Endometrial microvascular endothelial cells (primary cell): ENCODE results near the gene CCDC188. TPM values are rescaled to one million over a fixed set of nuclear protein-coding genes. Genes with fewer than 3 reads are reported as not detected.

ENCODE experiments used
- in situ Hi-C: cut with HindIII; loops from 2 replicates; pipeline ENCODE4 v1.10.0; 2017; ENCODE audit warnings: low sequenced_read_pairs, low pct_unique_long_range_greater_than_20kb; ENCODE audit errors: inconsistent ontology term
- total RNA-seq: library from RNA; depleted of rRNA; stranded (reverse); fragments of >200 nt; gene quantifications from one replicate; pipeline ENCODE4 v1.2.3, GENCODE V29; 2015; ENCODE audit errors: inconsistent ontology term

CCDC188 gene
- total RNA-seq, 1 donor from 2014 or later, result 2.6 TPM

DNA sequence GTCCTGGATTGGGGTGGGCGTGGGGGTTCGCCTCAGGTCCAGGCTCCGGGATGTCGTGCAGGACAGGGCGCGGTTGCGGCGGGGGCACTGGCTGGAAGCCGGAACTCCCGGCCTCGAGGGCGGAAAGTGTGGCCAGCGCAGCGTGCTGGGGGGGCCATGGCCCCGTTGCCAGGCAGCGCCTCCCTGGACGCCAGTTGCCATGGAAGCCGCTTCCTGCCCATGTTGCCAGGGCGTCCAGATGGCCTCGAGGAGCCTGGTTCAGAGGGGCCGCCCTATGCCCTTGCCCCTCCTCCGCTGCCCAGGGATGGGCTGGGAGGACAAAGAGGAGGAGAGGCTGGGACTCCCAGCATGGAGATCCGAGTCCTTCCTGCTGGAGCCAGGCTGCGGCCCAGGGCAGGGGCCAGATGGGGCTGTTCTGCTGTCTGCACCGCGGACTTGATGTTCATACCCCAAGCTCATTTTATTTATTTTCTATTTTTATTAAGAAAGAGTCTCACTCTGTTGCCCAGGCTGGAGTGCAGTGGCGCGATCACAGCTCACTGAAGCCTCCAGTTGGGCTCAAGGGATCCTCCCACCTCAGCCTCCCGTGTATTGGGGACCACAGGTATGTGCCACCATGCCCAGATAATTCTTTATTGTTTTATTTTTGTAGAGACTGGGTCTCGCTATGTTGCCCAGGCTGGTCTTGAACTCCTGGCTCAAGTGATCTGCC lies 4.6 kb upstream of the CCDC188 start:
- in situ Hi-C loops, result no loop called here

DNA sequence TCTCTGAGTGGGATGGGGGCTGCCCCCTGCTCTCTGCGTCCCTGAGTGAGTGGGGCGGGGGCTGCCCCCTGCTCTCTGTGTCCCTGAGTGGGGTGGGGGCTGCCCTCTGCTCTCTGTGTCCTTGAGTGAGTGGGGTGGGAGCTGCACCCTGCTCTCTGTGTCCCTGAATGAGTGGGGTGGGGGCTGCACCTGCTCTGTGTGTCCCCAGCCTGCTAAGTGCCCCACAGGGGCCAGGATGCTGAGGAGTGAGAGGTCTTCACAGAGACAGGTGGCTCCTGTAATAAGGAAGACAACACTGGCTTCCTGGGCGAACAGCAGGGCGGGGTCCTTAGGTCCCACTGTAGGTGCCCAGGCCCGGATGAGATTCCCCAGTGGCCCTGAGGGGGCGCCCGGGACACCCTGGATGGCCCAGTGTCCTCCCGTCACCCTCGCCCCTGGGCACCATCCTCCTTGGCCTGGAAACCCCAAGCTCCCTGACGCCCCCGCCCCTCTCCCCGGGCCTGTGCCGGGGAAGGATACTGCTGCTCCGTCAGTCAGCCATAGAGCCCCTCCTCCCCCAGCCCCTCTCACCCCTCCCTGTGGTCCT lies 3.8 kb upstream of the CCDC188 start:
- in situ Hi-C loops, result no loop called here

DNA sequence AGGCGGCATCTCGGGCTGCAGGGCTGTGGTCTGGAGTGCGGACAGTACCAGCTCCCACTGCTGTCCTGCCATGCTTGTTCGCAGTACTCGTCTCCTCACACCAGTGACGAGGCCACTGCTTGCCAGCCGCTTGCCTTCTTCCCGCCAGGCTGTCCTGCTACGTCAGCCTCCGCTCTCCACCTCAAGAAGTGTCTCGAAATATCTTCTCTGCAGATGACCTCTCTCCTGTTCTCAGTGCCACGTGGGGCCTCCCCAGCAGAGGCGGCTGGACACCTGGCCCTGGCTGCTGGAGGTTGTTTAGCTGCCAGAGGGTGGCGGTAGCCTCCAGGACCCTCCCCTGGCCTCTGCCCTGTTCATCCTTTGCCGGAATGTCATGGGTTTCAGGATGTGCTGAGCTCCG lies 3.1 kb upstream of the CCDC188 start:
- in situ Hi-C loops, result no loop called here

DNA sequence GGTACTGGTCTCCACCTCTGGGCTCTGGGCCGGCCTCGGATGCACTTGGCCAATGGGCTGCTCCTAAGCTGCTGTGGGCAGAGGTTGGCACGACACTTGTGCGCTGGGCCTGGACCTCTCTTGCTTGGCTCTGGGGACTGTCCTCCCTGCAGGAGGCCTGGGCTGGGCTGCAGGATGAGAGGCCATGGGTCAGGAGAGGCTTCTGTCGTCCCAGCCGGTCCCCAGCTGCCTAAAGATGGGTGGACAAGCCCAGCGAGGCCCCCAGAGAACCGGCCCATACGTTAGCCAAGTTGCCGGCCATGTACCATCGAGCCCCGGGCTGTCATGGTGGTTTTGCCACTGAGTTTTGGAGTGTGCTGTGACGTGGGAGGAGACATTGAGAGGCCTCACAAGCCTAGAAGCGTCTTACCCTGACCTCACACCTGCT lies 1.6 kb upstream of the CCDC188 start:
- in situ Hi-C loops, result no loop called here

DNA sequence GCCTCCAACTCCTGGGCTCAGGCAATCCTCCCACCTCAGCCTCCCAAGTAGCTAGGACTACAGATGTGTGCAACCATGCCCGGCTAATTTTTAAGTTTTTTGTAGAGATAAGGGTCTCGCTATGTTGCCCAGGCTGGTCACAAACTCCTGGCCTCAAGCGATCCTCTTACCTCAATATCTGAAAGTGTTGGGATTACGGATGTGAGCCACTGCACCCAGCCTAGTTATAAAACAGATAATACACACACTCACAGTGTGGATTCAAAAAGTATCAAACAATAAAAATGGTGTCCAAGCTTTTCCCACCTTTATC lies 377 bp upstream of the CCDC188 start:
- in situ Hi-C loops, result no loop called here

DNA sequence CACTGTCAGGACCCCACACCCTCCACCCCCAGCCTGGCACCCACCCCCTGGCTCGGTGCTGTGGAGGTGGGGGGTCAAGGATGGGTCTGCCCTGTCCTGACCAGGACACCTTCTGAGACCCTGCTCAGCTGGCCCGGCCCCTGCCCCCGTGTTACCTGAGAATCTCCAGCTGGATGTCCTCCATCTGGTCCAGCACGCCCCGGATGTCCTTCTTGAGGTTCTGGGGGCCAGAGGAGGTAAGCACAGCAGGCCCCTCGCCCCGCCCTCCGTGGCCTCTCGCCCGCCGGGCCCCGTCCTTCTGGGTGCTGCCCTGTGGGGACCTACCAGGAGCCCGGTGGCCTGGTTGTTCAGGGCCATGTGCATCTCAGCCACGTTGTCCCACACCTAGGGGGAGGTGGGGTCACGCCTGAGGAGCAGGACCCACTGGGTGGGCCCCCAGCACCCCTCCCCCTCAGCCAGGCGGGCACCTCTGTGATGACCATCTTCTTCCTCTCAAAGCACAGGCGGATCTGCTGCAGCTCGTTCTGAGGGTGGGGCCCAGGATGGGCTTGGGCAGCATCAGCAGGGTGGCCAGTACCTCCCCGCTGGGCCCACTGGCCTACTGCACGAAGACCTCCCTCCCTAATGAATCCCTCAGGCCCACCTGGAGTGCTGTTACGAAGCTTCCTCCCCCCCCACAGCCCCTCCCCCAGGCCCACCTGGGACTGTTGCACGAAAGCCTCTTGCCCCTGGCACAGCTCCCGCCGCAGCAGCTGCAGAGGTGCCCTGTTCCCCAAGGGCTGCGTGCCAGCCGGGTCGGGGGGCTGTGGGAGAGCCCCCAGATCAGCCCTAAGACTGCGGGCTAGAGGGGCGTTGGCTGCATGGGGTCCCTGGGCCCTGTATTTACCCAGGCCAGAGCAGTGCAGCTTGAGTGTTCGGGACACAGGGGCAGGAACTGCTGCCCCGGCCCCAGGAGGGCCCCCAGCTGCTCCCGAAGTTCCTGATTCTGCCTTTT lies 1.3 kb downstream of the CCDC188 start:
- in situ Hi-C loops, result loop anchor here (25.0 kb wide), 1 partner anchor 138 kb away; no protein-coding TSS in a partner anchor

DNA sequence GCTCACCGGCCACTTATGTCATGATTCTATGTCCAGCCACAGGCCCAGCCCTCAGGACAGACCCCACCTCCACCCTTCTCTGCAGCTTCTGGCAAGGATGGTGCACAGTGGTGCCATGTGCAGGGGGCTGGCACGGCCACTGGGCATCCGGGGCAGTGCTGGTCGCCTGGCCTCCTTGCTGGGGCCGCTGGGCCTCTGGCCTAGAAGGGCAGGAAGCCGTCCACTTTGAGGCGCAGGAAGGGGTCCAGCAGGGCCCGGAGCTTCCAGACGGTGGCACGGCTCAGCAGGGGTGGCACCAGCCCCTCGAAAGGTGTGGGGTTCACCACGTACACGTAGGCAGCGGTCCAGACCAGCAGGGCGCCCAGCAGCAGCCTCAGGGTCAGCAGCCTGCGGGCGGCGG lies 2.4 kb downstream of the CCDC188 start:
- in situ Hi-C loops, result loop anchor here (25.0 kb wide), 1 partner anchor 139 kb away; no protein-coding TSS in a partner anchor

DNA sequence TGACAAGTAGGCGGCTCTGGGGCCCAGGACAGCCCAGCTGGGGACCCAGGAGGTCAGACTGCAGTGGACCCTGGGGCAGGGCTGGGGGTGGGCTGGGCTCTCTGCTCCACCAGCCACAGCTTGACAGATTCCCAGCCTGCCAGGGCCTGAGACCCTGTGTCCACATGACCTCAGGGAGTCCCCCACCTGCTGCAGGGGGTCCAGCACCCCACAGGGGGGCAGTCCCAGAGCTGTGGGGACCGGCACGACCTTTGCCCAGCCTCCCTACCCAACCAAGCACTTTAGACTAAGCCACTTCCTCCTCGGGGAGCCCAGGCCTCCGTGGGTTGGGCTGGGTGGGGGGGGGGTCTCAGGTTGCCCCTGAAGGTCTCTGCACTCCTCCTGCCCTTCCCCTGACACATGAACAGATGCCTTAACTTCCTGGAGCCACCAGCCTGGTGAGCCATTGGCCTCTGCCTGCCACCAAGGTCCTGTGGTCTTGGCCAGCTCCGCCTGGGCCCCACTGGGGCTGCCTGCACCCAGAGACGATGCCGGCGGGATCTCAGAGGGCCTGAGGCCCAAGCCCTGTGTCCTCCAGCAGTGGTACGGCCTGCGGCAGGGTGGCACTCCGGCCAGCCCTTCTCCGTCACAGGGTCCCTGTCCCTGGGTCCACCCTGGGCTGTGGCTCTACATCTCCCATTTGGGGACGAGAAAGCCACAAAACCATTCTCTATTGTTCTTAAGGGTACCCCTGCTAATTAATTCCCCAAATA lies 3.4 kb downstream of the CCDC188 start:
- in situ Hi-C loops, result loop anchor here (25.0 kb wide), 1 partner anchor 140 kb away; no protein-coding TSS in a partner anchor

DNA sequence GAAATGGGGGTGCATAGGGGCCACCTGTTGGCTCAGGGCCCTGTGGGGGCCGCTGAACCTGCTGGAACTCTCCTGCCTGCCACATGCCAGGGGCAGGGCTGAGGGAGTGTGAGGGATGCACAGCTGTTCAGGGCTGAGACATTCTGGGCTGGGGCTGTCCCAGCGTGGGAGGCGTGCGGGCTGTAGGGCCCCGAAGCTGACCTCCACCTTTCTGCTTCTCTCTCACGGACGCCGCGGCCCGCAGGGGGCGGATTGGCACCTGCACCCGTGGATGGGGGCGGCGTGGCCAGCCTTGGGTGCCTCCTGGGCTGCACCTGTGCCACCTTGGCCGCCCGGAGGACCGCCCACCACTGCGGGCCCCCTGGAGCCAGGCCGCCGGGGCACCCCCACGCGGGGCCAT lies 4.1 kb downstream of the CCDC188 start:
- in situ Hi-C loops, result loop anchor here (25.0 kb wide), 1 partner anchor 141 kb away; no protein-coding TSS in a partner anchor

DNA sequence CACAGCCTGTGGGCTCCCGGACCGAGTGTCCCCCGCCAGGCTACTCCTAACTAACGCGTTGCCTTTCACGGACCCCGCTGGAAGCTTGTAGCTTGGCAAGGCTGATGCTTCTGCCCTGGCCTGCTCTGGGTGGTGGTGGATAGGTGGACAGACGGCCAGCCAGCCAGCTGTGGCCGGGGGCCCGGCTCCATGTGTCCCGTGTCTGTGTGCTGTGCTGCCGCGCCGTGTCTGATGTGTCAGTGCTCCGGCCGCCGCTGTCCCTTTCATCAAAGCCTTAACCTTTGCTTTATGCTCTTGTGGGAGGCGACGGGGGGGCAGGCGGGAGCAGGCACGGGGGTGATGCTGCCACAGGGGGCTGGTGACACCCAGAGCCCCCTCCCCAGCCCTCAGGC lies 5.0 kb downstream of the CCDC188 start:
- in situ Hi-C loops, result loop anchor here (25.0 kb wide), 1 partner anchor 141 kb away; no protein-coding TSS in a partner anchor

DNA sequence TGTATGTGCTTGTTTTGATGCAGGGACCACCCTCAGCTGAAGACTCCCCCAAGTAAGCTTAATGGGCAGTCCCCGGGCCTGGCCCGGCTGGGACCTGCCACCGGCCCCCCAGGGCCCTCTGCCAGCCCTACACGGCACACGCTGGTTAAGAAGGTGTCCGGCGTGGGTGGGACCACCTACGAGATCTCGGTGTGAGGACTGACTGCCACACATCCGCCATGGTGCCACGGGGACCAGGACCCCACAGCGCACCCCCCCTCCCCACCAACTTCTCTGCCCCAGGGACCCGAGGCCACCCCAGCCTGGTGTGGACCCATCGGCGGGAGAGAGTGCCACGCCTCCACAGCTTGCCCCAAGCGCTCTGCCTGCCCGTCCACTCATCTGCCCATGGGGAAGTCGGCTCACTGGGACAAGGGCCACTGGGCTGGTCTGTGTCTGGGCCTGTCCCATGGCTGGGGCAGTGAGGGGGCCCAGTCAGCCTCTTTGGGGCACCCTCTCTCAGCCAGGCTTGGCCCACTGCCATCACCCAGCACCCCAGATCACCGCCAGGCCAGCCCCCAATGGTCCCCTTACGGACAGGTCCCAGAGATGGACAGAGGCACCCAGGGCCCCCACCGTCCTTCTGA lies 5.5 kb downstream of the CCDC188 start:
- in situ Hi-C loops, result loop anchor here (25.0 kb wide), 1 partner anchor 142 kb away; no protein-coding TSS in a partner anchor

DNA sequence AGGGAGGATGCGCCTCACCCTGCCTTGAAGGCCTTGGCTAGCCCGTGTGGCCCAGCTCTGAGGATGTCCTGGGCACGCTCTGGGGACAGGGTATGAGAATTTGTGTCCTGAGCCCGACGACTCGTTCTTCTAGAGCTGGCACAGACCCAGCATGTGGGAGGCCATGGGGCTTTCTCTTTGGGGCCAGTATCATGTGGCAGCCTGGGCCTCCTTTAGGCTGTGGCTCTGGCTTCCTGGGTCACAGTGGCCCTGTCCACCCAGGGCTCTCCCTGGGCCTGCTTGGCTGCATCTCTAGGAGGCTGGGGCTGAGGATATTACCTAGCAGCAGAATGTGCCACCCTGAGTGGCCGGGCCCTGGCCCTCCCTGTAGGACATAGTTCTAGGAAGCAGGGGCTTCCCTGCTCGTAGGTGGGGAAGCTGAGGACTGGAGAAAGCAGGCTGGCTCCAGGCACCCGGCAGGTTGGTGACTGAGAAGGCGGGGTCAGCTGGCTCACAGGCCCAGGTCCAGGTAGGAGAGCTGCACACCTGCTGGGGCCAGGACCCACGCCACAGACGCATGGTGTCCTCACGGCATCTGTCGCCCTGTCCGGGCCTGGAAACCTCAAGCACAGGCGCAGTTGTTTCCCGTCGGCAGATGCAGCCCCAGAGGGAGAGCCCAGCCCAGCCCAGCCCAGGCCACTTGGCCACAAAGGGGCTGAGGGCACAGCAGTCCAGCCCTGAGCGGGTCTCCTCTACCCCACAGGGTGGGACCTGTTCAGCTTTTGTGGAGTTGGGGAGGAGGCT lies 6.8 kb downstream of the CCDC188 start:
- in situ Hi-C loops, result loop anchor here (25.0 kb wide), 1 partner anchor 143 kb away; no protein-coding TSS in a partner anchor

DNA sequence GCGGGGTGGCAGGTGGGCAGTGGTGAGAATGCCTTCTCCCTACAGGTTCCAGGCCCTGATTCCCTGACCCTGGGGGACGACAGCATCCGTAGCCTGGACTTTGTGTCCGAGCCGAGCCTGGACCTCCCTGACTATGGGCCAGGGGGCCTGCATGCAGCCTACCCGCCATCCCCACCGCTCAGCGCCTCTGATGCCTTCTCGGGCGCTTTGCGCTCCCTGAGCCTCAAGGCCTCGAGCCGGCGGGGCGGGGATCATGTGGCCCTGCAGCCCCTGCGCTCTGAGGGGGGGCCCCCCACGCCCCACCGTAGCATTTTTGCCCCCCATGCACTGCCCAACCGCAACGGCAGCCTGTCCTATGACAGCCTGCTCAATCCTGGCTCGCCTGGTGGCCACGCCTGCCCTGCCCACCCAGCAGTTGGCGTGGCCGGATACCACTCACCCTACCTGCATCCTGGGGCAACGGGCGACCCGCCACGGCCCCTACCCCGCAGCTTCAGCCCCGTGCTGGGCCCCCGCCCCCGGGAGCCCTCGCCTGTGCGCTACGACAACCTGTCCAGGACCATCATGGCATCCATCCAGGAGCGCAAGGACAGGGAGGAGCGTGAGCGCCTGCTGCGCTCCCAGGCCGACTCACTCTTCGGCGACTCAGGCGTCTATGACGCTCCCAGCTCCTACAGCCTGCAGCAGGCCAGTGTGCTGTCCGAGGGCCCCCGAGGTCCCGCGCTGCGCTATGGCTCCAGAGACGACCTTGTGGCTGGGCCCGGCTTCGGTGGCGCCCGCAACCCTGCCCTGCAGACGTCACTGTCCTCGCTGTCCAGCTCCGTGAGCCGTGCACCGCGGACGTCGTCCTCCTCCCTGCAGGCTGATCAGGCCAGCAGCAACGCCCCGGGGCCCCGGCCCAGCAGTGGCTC lies 7.9 kb downstream of the CCDC188 start:
- in situ Hi-C loops, result loop anchor here (25.0 kb wide), 1 partner anchor 144 kb away; no protein-coding TSS in a partner anchor

DNA sequence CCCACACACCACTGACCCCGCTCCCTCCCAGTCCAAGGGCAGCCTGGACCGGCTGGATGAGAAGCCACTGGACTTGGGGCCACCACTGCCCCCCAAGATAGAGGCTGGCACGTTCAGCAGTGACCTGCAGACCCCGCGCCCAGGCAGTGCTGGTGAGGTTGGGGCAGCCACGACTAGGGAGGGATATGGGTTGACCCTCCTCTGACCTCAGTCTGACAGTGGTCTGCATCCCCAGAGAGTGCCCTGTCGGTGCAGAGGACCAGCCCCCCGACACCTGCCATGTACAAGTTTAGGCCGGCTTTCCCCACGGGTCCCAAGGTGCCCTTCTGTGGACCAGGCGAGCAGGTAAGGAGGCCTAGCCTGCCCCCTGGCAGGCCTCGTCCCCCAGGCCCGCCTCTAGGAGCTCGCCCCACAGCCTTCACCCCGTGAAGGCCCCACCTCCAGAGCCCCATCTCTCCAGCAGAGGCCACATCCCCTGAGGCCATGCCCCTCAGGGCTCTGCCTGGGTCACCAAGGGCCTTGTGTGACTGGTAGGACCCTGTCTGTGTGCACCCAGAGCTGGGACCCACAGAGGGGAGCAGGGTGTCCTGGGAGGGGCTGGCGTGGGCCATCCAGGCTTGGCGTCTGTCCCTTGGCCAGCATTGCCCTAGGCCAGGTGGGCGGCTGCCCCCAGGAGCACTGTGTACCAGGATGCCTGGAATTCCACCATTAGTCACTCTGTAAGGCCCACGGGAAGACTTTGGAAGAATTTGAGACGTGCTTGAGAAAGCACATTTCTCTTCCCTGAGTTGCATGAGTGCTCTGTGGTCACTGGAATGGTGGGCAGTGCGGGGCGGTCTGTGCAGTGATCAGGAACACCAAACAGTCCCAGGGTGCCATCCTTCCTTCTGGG lies 9.4 kb downstream of the CCDC188 start:
- in situ Hi-C loops, result loop anchor here (25.0 kb wide), 1 partner anchor 146 kb away; no protein-coding TSS in a partner anchor

DNA sequence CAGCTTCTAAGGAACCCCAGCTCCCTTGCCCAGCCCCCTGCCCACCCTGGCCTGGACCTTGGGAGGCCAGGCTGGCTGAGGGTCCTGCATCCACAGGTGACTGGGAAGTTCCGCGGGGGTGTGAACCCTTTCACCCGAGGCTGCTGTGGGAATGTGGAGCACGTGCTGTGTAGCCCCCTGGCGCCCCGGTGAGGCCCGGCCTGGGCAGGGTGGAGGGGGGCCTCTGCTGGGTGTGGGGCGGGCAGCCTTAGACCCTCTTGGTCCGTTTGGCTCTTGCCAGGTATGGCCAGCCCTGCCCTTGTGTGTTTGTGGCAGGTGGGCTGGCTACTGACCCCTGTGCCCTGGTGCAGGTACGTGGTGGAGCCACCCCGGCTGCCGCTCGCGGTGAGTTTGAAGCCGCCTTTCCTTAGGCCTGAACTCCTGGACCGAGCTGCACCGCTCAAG lies 10.3 kb downstream of the CCDC188 start:
- in situ Hi-C loops, result loop anchor here (25.0 kb wide), 1 partner anchor 147 kb away; no protein-coding TSS in a partner anchor
